ENCODE measurements around the gene FANCC.

FANCC gene

GRCh38 chr9:95100071-95100627 is 217.4 kb downstream of the FANCC start:
- no peak for DNase-seq (ENCODE audit: low read depth)

DNA sequence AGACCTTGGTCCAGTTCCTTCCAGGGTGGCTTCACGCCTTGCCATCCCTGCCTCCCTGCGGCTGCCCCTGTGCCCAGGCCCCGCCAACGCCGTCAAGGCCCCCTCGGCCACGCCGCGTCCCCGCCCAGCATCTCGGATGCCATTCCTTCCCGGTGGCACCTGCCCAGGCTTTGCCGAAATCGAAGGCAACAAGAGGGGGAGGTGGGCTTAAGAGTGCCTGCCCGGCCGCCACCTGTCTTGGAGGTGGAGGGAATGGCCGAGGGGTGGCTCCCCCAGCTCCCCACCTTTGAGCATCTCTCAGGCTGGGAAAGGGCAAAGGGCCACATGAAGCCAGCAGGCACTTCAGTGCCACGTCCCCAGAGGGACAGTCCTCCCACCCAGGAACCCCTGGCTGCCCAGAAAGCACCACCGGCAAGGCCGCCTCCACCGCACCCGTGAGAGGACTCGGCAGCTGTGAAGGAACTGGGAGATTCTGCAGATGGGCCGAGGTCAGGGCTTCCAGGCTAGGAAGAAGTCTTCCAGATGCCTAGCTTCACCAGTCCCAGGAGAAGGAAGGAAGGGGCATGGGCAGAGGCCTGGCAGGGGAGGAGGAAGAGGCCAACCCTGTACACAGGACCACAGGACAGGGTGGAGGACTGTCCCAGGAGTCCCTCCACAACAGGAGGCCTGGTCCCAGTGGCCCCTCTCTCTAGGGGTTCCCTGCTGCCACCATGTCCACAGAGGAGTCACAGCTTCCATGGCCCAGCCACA is 218.0 kb downstream of the FANCC start:
- no peak for DNase-seq (ENCODE audit: low read depth)

DNA sequence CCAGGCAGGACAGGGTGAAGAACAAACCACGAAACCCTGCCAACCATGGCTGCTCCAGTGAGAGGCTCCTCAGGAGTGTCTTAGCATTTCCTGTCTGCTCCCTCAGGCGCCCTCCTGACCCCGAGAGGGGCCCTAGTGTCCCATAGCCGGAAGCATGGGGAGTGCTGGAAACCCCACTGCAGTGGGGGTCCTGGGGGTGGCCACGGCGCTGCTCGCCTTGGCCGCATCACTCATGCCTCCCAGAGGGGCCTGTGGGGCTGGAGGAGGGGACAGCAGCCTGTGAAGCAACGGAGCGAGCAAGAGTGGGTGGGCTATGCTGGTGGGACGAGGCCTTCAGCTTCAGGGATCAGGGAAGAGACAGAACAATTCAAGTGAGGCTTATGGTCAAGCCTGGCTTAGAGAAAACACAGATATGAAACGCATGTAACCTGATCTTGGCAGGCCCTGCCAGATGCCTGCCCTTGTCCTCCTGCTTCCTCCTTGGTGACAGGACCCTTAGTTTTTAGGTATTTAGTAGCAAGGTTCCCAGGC is 219.1 kb downstream of the FANCC start:
- no peak for DNase-seq (ENCODE audit: low read depth)

DNA sequence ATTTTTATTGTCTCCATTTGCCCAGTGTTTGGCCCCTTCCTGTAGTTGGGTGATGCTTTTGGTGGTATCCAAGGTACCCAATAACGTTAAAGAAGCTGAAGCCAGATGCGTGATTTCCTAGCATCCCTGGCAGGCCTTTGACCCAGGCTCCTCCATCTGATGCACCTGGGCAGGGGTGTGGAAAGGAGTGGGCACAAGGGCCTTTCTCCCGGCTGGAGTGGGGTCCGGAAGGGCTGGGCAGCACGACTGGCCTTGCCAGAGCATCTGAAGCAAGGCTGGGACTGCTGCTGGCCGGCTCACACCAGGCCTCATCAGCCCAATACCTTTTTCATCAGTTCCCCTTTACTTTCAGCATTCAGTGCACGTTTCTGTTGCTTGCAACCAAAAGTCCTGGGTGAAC is 220.2 kb downstream of the FANCC start:
- no peak for DNase-seq (ENCODE audit: low read depth)

GRCh38 chr9:95096807-95097206 is 220.7 kb downstream of the FANCC start:
- no peak for DNase-seq (ENCODE audit: low read depth)

DNA sequence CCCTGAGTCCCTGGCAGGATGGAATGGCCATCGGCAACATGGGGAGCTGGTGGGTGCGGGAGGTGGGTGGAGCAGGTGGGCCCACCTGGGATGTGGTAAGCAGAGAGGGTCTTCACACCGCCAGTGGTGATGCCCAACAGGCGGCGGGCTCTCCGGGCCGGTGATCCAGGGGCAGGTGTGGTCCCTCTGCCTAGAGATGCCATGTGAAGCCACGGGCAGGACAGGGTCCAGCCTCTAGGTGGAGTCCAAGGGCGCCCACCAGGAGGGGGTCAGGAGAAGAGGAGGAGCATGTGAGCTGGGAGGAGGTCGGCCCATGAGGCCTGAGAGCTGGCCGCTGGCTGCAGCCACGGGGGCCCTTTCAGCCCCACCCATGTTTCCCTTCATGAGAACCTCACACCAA is 221.1 kb downstream of the FANCC start:
- no peak for DNase-seq (ENCODE audit: low read depth)

GRCh38 chr9:95095641-95096355 is 221.7 kb downstream of the FANCC start:
- DNase-seq (ENCODE audit: low read depth): no peak

DNA sequence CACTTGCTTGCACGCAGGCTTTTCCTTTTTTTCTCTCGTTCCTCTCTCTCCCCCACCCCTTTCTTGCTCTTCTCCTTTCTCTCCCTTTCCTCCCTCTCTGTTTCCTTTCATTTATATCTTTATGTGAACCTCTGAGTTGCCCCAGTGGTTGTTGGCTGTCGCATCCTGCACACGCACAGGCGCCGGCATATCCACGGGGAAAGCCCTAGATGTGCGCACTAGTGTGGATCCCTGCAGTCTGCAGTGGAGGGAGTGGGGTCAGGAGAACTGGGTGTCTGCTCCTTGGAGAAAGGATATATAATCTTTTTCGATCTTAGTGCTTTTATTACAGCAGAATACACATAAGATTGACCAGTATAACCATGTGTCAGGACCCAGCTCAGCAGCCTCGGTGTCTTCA is 223.5 kb downstream of the FANCC start:
- DNase-seq (ENCODE audit: low read depth): no peak

- no peak for DNase-seq (ENCODE audit: low read depth)
Measured at GRCh38 chr9:95093586-95093985, 223.9 kb downstream of the FANCC start.

DNA sequence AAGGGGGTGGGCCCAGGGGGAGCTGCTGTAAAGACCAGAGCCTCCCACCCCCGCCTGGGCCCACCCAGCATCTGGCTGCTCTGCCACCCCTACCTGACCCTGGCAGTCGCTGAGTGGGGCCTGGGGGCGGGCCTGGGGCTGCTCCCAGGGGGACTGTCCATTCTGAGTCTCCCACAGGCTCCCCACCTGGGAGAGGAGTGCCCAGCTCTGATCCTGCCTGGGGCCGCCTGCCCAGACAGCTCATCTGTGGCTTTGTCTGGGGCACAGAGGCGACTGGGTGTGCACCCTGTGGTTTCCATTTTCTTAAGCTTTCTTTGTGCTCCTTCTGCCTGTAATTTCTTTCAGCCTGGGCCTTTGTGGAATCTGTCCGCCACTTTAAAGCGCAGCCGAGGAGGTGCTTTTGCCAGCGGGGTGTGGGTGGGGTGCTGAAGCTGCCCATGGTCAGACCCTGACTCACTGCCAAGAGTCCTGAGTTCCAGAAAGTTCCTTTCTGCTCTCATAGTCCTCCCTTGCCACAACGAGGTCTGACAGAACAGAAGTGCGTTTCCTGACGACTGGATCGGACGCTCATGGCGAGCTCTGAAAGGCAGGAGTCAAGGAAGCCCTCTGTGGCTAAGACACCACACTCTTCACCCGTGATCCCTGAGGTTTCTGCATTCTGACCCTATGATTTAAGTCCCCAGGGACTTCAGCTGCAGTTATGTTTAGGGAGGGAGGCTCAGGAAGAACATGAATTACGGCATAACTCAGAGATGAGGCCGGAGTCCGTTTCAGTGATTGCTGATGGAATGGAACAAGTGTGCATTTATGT is 225.0 kb downstream of the FANCC start:
- DNase-seq (ENCODE audit: low read depth): no peak

DNA sequence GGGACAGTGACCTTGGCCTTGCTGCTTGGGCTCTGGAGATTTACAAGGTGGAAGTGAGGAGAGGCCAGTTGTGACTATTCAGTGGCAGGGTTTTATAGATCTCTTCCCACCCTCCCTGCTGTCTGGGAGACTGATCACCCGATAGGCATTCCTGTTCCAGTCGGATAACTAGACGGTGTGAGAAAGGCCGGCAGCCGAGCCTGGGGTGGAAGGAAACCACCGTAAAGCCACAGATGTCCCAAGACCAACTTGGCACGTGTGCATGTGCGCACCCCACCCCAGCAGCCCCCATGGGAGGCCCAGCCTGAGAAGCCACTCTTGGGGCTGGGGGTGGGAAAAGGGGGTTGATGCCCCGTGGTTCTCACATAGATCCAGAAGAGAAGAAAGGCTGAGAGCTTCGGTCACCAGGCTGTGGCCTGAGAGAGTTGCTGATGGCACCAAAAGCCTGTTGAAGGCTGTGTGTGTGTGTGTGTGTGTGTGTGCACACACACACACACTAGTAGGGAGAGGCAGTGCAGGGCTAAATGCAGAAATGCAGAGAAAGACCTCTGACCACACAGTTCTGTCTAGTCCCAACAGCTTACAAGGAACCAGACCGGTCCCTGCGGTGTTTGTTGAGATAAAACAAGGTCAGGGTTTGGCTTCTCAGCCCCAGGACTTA is 225.8 kb downstream of the FANCC start:
- no peak for DNase-seq (ENCODE audit: low read depth)

- DNase-seq (ENCODE audit: low read depth): no peak
Measured at GRCh38 chr9:95090871-95091577, 226.5 kb downstream of the FANCC start.

DNA sequence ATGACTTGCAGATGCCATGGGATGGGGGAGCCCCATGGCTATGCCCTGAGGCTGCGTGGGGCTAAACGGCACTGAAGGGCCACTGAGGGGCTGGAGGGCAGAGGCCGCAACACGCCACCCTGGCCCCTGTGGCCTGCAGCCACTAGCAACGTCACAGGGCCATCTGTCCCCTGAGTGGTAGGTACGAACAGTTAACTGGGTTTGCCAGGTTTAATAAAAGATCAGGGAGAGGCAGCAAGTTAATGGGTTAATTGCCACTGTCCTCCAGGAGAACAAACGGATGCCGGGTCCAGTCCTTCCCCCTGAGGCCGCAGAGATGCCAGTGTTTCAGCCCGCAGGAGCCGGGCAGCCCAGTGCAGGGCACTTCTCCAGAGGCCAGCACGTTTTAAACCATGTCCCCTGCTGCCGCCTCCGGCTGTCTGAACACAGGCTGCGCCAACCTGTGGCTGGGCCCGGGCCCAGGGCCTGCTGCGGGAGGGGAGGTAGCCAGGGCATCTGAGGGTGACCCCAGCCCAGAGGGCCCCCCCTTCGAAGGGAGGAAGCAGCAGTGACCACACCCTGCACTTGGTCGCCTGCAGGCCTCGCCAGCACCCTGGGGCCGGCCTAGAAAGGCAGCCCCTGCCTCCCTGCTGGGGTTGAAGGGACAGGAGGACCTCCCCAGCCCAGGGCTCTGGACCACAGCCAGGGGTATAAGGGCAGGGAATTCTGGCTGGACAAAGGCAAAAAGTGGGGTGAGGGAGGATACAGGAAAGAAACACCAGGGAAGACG is 227.3 kb downstream of the FANCC start:
- no peak for DNase-seq (ENCODE audit: low read depth)

DNA sequence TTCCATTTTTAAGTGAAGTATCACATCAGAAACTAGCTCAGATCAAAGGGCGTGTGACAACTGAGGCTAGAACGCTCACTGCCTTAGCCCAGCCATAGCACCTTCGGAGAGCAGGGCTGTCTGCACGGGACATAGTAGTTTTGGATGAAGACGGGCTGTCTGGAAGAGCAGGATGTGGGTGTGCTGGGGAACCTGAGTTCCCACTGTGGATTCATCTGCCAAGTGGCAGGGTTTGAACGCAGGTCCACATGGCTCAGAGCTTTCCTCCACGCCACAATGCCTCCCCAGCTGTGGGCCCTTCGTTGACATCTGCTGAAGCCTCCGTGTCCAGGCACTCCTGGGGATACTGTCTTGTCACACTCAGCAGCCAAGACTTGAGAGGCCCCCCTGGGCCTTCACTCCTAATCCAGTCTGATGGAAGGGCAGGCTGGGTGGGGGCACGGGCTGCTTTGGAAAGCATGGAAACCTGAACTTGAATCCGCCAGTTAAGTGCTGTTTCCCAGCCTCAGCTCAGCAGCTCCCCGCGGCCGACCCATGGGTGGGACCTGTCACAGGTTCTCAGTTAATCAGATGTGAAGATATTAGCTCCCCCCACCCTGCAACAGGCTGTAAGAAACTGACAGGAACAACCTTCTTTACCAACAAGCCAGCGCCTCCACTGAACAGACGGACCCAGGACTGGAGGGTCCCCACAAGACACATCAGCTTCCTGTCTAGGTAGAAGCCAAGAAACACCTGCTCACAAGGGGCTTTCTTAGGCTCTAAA is 228.1 kb downstream of the FANCC start:
- DNase-seq (ENCODE audit: low read depth): no peak

GRCh38 chr9:95088421-95089161 is 228.9 kb downstream of the FANCC start:
- no peak for DNase-seq (ENCODE audit: low read depth)

- DNase-seq (ENCODE audit: low read depth): no peak
Measured at GRCh38 chr9:95087659-95088242, 229.8 kb downstream of the FANCC start.

DNA sequence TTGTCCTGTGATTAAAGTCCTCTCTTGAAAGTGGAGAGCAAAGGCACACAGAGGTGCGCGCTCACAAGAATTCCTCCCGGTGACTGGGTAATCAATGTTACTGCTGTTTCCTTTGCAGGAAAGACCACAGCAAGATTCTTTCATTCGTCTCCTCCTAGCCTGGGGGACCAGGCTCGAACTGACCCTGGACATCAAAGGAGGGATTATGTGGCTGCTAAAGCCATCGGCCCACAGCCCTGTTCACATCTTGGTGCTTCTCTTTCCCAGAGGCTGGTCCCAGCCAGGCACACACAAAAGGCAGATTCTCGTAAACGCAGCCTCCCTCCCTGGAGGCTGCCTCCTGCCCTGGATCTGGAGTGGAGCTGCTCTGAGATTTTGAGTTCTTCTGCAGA is 230.9 kb downstream of the FANCC start:
- DNase-seq (ENCODE audit: low read depth): no peak

- DNase-seq (ENCODE audit: low read depth): no peak
Measured at GRCh38 chr9:95085861-95086563, 231.5 kb downstream of the FANCC start.

Data from stimulated activated CD8-positive, alpha-beta memory T cell treated with anti-CD3 and anti-CD28 coated beads, Interleukin-4, amount 100 ng/mL, for 24 hours (primary cell).